CD14-positive monocyte (primary cell): Measurements from ENCODE around the gene CTBP2. TPM values are rescaled to one million over a fixed set of nuclear protein-coding genes. Genes with fewer than 3 reads are reported as not detected.

Source experiments
- DNase-seq, 3 donors: peaks; one replicate each; pipeline ENCODE4 v3.0.0-alpha.2; 2011 to 2022
- H2AFZ ChIP-seq: 2 replicates; pipeline ENCODE4 v1.6.0; 2012; ENCODE audit warnings: mild to moderate bottlenecking, low read depth, low read length, inconsistent platforms; ENCODE audit not compliant: insufficient read depth, poor library complexity, severe bottlenecking
- H3K27ac ChIP-seq, 2 donors: 1 replicate in 1 of 2; 2 replicates in 1 of 2; pipeline ENCODE4 v1.5.1; 2012 to 2013; ENCODE audit warnings: low read length in 2 of 2, control low read depth in 1 of 2, inconsistent platforms in 1 of 2, low read depth in 1 of 2, mild to moderate bottlenecking in 1 of 2
- H3K27me3 ChIP-seq, 2 donors: one replicate each; pipeline versions ENCODE4 v1.6.0 to v1.6.1; 2011 to 2013; ENCODE audit warnings: low read length in 2 of 2; ENCODE audit not compliant: control insufficient read depth in 2 of 2, insufficient read depth in 2 of 2
- H3K36me3 ChIP-seq, 2 donors: replicated peaks in 1 of 2; 1 replicate in 1 of 2; 2 replicates in 1 of 2; pipeline versions ENCODE4 v1.5.1 to v1.6.1; 2012 to 2013; ENCODE audit warnings: low read length in 2 of 2, control low read depth in 1 of 2, inconsistent platforms in 1 of 2, mild to moderate bottlenecking in 1 of 2; ENCODE audit not compliant: insufficient read depth in 2 of 2, control insufficient read depth in 1 of 2
- H3K4me1 ChIP-seq, 2 donors: 1 replicate in 1 of 2; 2 replicates in 1 of 2; pipeline versions ENCODE4 v1.5.1 to v1.6.1; 2012 to 2013; ENCODE audit warnings: low read length in 2 of 2, control low read depth in 1 of 2, inconsistent platforms in 1 of 2, mild to moderate bottlenecking in 1 of 2, moderate library complexity in 1 of 2; ENCODE audit not compliant: insufficient read depth in 2 of 2, control insufficient read depth in 1 of 2
- H3K4me2 ChIP-seq: replicated peaks from 2 replicates; pipeline ENCODE3; 2012; ENCODE audit warnings: low read length, moderate library complexity, mild to moderate bottlenecking; ENCODE audit not compliant: poor library complexity, severe bottlenecking; ENCODE audit errors: extremely low read depth
- H3K4me3 ChIP-seq, 3 experiments: fragments of 200-600 bp in 1 of 3; sonication (generic) in 1 of 3; replicated peaks in 1 of 3; 1 replicate in 2 of 3; 2 replicates in 1 of 3; pipeline ENCODE4 v1.5.1; 2011 to 2013; ENCODE audit warnings: low read length in 3 of 3, mild to moderate bottlenecking in 3 of 3, control low read depth in 2 of 3, low read depth in 2 of 3, inconsistent platforms in 1 of 3, moderate library complexity in 1 of 3
- H3K79me2 ChIP-seq: 2 replicates; pipeline ENCODE4 v1.6.0; 2012; ENCODE audit warnings: mild to moderate bottlenecking, control low read depth, inconsistent platforms, low read length, moderate library complexity; ENCODE audit not compliant: insufficient read depth
- H3K9ac ChIP-seq: 2 replicates; pipeline ENCODE4 v1.6.0; 2017; ENCODE audit warnings: low read length, mild to moderate bottlenecking; ENCODE audit not compliant: insufficient read depth, poor library complexity, severe bottlenecking
- H3K9me3 ChIP-seq, 2 donors: replicated peaks in 1 of 2; 1 replicate in 1 of 2; 2 replicates in 1 of 2; pipeline versions ENCODE4 v1.5.1 to v1.6.1; 2012 to 2013; ENCODE audit warnings: low read length in 2 of 2, control low read depth in 1 of 2; ENCODE audit not compliant: control insufficient read depth in 1 of 2, insufficient read depth in 1 of 2
- H4K20me1 ChIP-seq: 2 replicates; pipeline ENCODE4 v1.6.0; 2012; ENCODE audit warnings: mild to moderate bottlenecking, low read length, control low read depth, moderate library complexity; ENCODE audit not compliant: insufficient read depth
- H3K27ac Mint-ChIP-seq, 7 donors: one replicate each; pipeline ENCODE4 v1.8.0; 2020; ENCODE audit warnings: mild to moderate bottlenecking in 7 of 7, mixed read lengths in 7 of 7, moderate library complexity in 6 of 7, inconsistent platforms in 2 of 7
- H3K27me3 Mint-ChIP-seq, 3 donors: one replicate each; pipeline ENCODE4 v1.8.0; 2021 to 2022; ENCODE audit warnings: low read depth in 3 of 3, mild to moderate bottlenecking in 3 of 3, mixed read lengths in 3 of 3, moderate library complexity in 3 of 3, inconsistent platforms in 1 of 3
- H3K36me3 Mint-ChIP-seq, 2 donors: one replicate each; pipeline ENCODE4 v1.8.0; 2020; ENCODE audit warnings: mixed read lengths in 2 of 2, inconsistent platforms in 1 of 2, mild to moderate bottlenecking in 1 of 2
- H3K4me1 Mint-ChIP-seq: one replicate; pipeline ENCODE4 v1.8.0; 2020; ENCODE audit warnings: mild to moderate bottlenecking, mixed read lengths
- H3K4me3 Mint-ChIP-seq, 2 donors: one replicate each; pipeline ENCODE4 v1.8.0; 2020; ENCODE audit warnings: mild to moderate bottlenecking in 2 of 2, mixed read lengths in 2 of 2, moderate library complexity in 1 of 2
- H3K9me3 Mint-ChIP-seq, 7 donors: one replicate each; pipeline ENCODE4 v1.8.0; 2020 to 2022; ENCODE audit warnings: mixed read lengths in 7 of 7, mild to moderate bottlenecking in 6 of 7, moderate library complexity in 6 of 7, inconsistent platforms in 2 of 7
- CTCF ChIP-seq: fragments of 200-600 bp; IDR thresholded peaks from one replicate; pipeline ENCODE4 v1.8.0; 2022; ENCODE audit warnings: antibody characterized with exemption, mild to moderate bottlenecking
- WGBS: methylation state at CpG from one replicate; pipeline ENCODE4 v1.1.5; 2013; ENCODE audit warnings: missing lambda C conversion rate; ENCODE audit not compliant: insufficient coverage; 5-methylcytosine and 5-hydroxymethylcytosine counted together
- intact Hi-C, 2 donors: fragments of 100-400 bp; cut with micrococcal nuclease; formaldehyde crosslinking; loops; one replicate each; pipeline versions ENCODE4 v1.15.0 to v1.15.1; 2023
- polyA plus RNA-seq, 3 donors: library from polyadenylated mRNA; depleted of rRNA in 1 of 3; unstranded in 2 of 3; stranded (reverse) in 1 of 3; fragments of 300-500 nt in 2 of 3; fragments of >200 nt in 1 of 3; fragmentation: Illumina TruSeq in 2 of 3; gene quantifications; 1 replicate in 2 of 3; 2 replicates in 1 of 3; pipeline ENCODE4 v1.2.3, GENCODE V29; 2012 to 2021

Gene CTBP2
- polyA plus RNA-seq, 3 donors, result 40.9 to 87.1 (median 41.1) TPM

DNA sequence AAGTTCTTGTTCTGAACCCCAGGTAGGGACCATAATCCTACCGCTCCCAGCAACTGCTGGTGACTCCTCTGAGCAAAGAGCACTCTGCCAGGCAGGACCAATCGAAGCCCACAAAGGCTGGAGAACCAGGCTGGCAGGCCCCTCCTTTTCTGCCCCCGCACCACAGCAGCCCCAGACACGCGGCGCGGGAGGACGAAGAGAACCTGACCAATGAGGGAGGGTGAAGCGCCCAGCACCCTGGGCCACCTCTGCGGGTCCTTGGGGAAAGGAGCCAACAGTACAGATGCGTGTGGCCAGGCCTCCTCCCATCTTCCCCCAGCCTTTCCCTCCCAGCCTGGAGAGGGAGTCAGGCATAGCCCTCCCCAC lies 25.9 kb downstream of the CTBP2 start:
- peaks cover 0 to 6% (median 0%) of the 10 kb centered on the region in 7 donors for H3K9me3 Mint-ChIP-seq
- Histone ChIP-seq H3K4me2 (no peak overlapping the region), H3K4me1 (no peaks in the 10 kb centered on the region), H3K9ac (no peak overlapping the region), H3K9me3 (peaks cover 0 to 2% of the 10 kb centered on the region in 2 donors), H3K79me2 (peaks cover 100% of the 10 kb centered on the region), H3K36me3 (peaks cover 27 to 93% of the 10 kb centered on the region in 2 donors), H4K20me1 (peaks cover 100% of the 10 kb centered on the region), H2AFZ (no peak overlapping the region), H3K27ac (no peak overlapping the region), H3K27me3 (no peaks in the 10 kb centered on the region), H3K4me3 (no peak overlapping the region)
- WGBS, result 100% methylated on average over 1 of the region's 11 CpGs
- intact Hi-C loops, result no loop called here
- H3K4me1 Mint-ChIP-seq, result peaks cover 6% of the 10 kb centered on the region
- peak overlapping the region in 1 of 7 donors; percentile 61 for H3K27ac Mint-ChIP-seq
- H3K4me3 Mint-ChIP-seq, result no peak overlapping the region
- no peak for DNase-seq
- no peaks in the 10 kb centered on the region for H3K27me3 Mint-ChIP-seq
- no peak for TF ChIP-seq CTCF
- H3K36me3 Mint-ChIP-seq, result peaks cover 52 to 87% of the 10 kb centered on the region in 2 donors

DNA sequence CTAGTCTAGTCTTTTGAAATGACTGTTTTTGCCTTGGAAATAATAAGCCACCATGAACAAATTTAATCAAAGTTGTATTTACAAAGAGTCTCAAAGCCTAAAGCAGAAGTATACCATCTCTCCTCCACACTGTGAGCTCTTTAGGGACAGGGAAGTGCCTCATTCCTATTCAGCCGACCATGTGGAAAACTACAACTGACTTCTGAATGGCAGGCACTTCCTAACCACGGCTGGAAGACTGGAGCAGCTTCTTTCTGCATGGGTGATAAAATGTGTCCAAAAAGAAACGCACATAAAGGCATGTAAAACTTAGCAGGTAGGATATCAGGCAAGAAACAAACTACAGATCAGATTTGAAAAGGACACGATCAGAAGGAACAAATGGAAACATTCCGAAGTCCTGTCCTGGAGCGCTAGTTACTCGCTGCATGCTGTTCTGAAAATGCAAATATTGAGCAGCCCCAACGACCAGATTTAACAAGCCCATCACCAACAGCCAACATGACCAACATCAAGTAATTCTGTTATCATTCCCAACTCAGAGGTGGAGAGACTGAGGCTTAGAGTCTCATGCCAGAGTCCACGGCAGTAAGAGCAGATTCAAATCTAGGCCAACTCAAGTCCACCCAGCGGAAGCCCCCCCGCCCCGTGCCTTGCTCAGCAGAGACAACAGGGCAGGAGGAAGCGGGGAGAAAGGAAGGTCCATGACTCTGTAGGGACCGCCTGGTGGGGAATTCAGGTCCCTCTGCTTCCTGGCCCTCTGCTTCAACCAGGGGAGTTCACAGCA lies 26.5 kb downstream of the CTBP2 start:
- WGBS, result 85% methylated on average over 5 of the region's 14 CpGs
- peaks cover 53 to 85% of the 10 kb centered on the region in 2 donors for H3K36me3 Mint-ChIP-seq
- intact Hi-C loops, result no loop called here
- peak overlapping the region in 3 of 7 donors; percentile 0 to 53 (median 50) for H3K27ac Mint-ChIP-seq
- no peaks in the 10 kb centered on the region for H3K27me3 ChIP-seq
- peaks cover 100% of the 10 kb centered on the region for H3K79me2 ChIP-seq
- H3K27ac ChIP-seq, result peak overlapping the region in 1 of 2 donors; percentile 6
- peaks cover 0 to 6% (median 0%) of the 10 kb centered on the region in 7 donors for H3K9me3 Mint-ChIP-seq
- H3K9me3 ChIP-seq, result peaks cover 0 to 2% of the 10 kb centered on the region in 2 donors
- no peak overlapping the region for H3K9ac ChIP-seq
- no peaks in the 10 kb centered on the region for H3K4me1 ChIP-seq
- no peak for TF ChIP-seq CTCF
- no peak for DNase-seq
- peaks cover 9% of the 10 kb centered on the region for H3K4me1 Mint-ChIP-seq
- H3K4me2 ChIP-seq, result no peak overlapping the region
- no peaks in the 10 kb centered on the region for H3K27me3 Mint-ChIP-seq
- no peak overlapping the region for H2AFZ ChIP-seq
- peaks cover 27 to 93% of the 10 kb centered on the region in 2 donors for H3K36me3 ChIP-seq
- no peak overlapping the region for H3K4me3 Mint-ChIP-seq
- H3K4me3 ChIP-seq, result no peak overlapping the region
- H4K20me1 ChIP-seq, result peaks cover 100% of the 10 kb centered on the region
